SK-N-SH treated with all-trans-retinoic acid at 6 μM for 48 hours (cell line): ENCODE measurements around the gene S100P.
A peak's percentile ranks its signal among the peaks of the same experiment; 100 is the strongest.
"Not testable (repeated sequence)": the region's sequence is repeated elsewhere in the genome, so short reads cannot be mapped to it uniquely, and the experiment has no call there.

Source experiments
- ATAC-seq: fragments of 200-7000 bp; cut with Tn5 transposase; 3 replicates; pipeline ENCODE4 v1.9.1; 2020; ENCODE audit warnings: mild to moderate bottlenecking, moderate library complexity
- BACH2 ChIP-seq: fragments of 250-450 bp; sonication (Bioruptor Pico); IDR thresholded peaks from 2 replicates; pipeline ENCODE4 v1.9.0; 2021; ENCODE audit warnings: mild to moderate bottlenecking, borderline replicate concordance
- CSDC2 ChIP-seq: fragments of 250-450 bp; sonication (Bioruptor Pico); IDR thresholded peaks from 2 replicates; pipeline ENCODE4 v1.5.0; 2020; ENCODE audit warnings: mild to moderate bottlenecking, moderate library complexity
- ESRRG ChIP-seq: fragments of 250-450 bp; sonication (Bioruptor Pico); IDR thresholded peaks from 2 replicates; pipeline ENCODE4 v1.6.1; 2021; ENCODE audit warnings: mild to moderate bottlenecking
- GLIS3 ChIP-seq: fragments of 250-450 bp; sonication (Bioruptor Pico); IDR thresholded peaks from 2 replicates; pipeline ENCODE4 v1.5.0; 2020; ENCODE audit warnings: mild to moderate bottlenecking, moderate library complexity
- PPARA ChIP-seq: fragments of 250-450 bp; sonication (Bioruptor Pico); IDR thresholded peaks from 2 replicates; pipeline ENCODE4 v1.5.0; 2020; ENCODE audit warnings: mild to moderate bottlenecking, borderline replicate concordance
- RARB ChIP-seq: fragments of 250-450 bp; sonication (Bioruptor Pico); IDR thresholded peaks from 2 replicates; pipeline ENCODE4 v1.8.0; 2021; ENCODE audit warnings: mild to moderate bottlenecking, moderate library complexity
- SNAI2 ChIP-seq: fragments of 250-450 bp; sonication (Bioruptor Pico); IDR thresholded peaks from 2 replicates; pipeline ENCODE4 v1.5.0; 2020; ENCODE audit warnings: mild to moderate bottlenecking, moderate library complexity
- TCF4 ChIP-seq: fragments of 250-450 bp; sonication (Bioruptor Pico); IDR thresholded peaks from 2 replicates; pipeline ENCODE4 v1.8.0; 2021; ENCODE audit warnings: mild to moderate bottlenecking, moderate library complexity, borderline replicate concordance
- TOX ChIP-seq: fragments of 250-450 bp; sonication (Bioruptor Pico); IDR thresholded peaks from 2 replicates; pipeline ENCODE4 v1.8.0; 2021; ENCODE audit warnings: mild to moderate bottlenecking, moderate library complexity, borderline replicate concordance
- TSHZ2 ChIP-seq: fragments of 250-450 bp; sonication (Bioruptor Pico); IDR thresholded peaks from 2 replicates; pipeline ENCODE4 v1.5.0; 2020; ENCODE audit warnings: mild to moderate bottlenecking, moderate library complexity
- ZC3H10 ChIP-seq: fragments of 250-450 bp; sonication (Bioruptor Pico); IDR thresholded peaks from 2 replicates; pipeline ENCODE4 v1.5.1; 2021; ENCODE audit warnings: mild to moderate bottlenecking, moderate library complexity
- ZFP3 ChIP-seq: fragments of 250-450 bp; sonication (Bioruptor Pico); IDR thresholded peaks from 2 replicates; pipeline ENCODE4 v1.5.0; 2020; ENCODE audit warnings: mild to moderate bottlenecking, moderate library complexity
- ZFP30 ChIP-seq: fragments of 450-650 bp; formaldehyde crosslinking; IDR thresholded peaks from 2 replicates; pipeline ENCODE4 v1.5.0; 2022; ENCODE audit warnings: mild to moderate bottlenecking, moderate library complexity
- ZNF565 ChIP-seq: fragments of 450-650 bp; formaldehyde crosslinking; conservative IDR thresholded peaks from 2 replicates; pipeline ENCODE4 v1.5.0; 2020; ENCODE audit warnings: low read depth, mild to moderate bottlenecking, moderate library complexity
- ZNF8 ChIP-seq: fragments of 450-650 bp; formaldehyde crosslinking; IDR thresholded peaks from 2 replicates; pipeline ENCODE4 v1.5.0; 2020; ENCODE audit warnings: mild to moderate bottlenecking, moderate library complexity
- TF ChIP-seq, protein P1 (sequence below): fragments of 250-450 bp; sonication (Bioruptor Pico); IDR thresholded peaks from 2 replicates; pipeline ENCODE4 v1.8.0; 2021; ENCODE audit warnings: low read depth, mild to moderate bottlenecking, moderate library complexity, borderline replicate concordance
- TF ChIP-seq, protein P2 (sequence below): fragments of 250-450 bp; sonication (Bioruptor Pico); IDR thresholded peaks from 2 replicates; pipeline ENCODE4 v1.5.1; 2020; ENCODE audit warnings: low read depth, mild to moderate bottlenecking, moderate library complexity

Gene S100P

DNA sequence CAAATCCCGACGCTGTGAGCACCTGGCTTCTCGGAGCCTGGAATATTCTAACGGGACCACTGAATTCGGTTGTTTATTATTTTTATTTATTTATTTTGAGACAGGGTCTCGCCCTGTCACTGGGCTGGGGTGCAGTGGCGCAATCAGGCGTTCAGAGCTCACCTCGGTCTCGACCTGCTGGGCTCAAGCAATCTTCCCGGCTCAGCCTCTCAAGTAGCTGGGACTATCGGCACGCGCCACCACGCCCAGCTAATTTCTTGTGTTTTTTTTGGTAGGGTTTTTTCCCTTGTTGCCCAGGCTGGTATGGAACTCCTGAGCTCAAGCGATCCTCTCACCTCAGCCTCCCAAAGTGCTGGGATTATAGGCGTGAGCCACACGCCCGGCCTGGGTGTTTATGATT is 21.5 kb upstream of the S100P start:
- ATAC-seq, result no peak
- no peak for TF ChIP-seq TSHZ2 (CRISPR knock-in tag)
- no peak for TF ChIP-seq ESRRG (CRISPR knock-in tag)
- TF ChIP-seq, protein P1, sequence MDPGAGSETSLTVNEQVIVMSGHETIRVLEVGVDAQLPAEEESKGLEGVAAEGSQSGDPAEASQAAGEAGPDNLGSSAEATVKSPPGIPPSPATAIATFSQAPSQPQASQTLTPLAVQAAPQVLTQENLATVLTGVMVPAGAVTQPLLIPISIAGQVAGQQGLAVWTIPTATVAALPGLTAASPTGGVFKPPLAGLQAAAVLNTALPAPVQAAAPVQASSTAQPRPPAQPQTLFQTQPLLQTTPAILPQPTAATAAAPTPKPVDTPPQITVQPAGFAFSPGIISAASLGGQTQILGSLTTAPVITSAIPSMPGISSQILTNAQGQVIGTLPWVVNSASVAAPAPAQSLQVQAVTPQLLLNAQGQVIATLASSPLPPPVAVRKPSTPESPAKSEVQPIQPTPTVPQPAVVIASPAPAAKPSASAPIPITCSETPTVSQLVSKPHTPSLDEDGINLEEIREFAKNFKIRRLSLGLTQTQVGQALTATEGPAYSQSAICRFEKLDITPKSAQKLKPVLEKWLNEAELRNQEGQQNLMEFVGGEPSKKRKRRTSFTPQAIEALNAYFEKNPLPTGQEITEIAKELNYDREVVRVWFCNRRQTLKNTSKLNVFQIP (CRISPR knock-in tag), result no peak
- no peak for TF ChIP-seq PPARA (CRISPR knock-in tag)
- no peak for TF ChIP-seq ZFP3
- TF ChIP-seq SNAI2 (CRISPR knock-in tag), result no peak
- no peak for TF ChIP-seq ZFP30
- no peak for TF ChIP-seq TOX (CRISPR knock-in tag)
- TF ChIP-seq, protein P2, sequence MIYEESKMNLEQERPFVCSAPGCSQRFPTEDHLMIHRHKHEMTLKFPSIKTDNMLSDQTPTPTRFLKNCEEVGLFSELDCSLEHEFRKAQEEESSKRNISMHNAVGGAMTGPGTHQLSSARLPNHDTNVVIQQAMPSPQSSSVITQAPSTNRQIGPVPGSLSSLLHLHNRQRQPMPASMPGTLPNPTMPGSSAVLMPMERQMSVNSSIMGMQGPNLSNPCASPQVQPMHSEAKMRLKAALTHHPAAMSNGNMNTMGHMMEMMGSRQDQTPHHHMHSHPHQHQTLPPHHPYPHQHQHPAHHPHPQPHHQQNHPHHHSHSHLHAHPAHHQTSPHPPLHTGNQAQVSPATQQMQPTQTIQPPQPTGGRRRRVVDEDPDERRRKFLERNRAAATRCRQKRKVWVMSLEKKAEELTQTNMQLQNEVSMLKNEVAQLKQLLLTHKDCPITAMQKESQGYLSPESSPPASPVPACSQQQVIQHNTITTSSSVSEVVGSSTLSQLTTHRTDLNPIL (CRISPR knock-in tag), result no peak
- TF ChIP-seq ZNF8, result no peak
- TF ChIP-seq GLIS3 (CRISPR knock-in tag), result no peak
- no peak for TF ChIP-seq BACH2 (CRISPR knock-in tag)

DNA sequence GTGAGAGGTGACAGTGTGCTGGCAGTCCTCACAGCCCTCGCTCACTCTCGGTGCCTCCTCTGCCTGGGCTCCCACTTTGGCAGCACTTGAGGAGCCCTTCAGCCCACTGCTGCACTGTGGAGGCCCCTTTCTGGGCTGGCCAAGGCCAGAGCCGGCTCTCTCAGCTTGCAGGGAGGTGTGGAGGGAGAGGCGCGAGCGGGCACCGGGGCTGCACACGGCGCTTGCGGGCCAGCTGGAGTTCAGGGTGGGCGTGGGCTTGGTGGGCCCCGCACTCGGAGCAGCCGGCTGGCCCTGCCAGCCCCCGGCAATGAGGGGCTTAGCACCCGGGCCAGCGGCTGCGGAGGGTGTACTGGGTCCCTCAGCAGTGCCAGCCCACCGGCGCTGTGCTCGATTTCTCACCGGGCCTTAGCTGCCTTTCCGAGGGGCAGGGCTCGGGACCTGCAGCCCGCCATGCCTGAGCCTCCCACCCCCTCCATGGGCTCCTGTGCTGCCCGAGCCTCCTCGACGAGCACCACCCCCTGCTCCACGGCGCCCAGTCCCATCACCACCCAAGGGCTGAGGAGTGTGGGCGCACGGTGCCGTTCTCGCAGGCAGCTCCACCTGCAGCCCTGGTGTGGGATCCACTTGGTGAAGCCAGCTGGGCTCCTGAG is 21.0 kb upstream of the S100P start:
- ATAC-seq, result not testable (repeated sequence)

DNA sequence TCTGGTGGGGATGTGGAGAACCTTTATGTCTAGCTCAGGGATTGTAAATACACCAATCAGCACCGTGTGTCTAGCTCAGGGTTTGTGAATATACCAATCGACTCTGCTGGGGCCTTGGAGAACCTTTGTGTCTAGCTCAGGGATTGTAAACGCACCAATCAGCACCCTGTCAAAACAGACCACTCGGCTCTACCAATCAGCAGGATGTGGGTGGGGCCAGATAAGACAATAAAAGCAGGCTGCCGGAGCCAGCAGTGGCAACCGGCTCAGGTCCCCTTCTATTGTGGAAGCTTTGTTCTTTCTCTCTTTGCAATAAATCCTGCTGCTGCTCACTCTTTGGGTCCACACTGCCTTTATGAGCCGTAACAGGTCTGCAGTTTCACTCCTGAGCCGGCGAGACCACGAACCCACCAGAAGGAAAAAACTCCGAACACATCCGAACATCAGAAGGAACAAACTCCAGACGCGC is 20.5 kb upstream of the S100P start:
- ATAC-seq, result peak; percentile 55

- TF ChIP-seq, protein P1 (CRISPR knock-in tag), result no peak
- TF ChIP-seq RARB (CRISPR knock-in tag) (no peak), ZNF565 (CRISPR knock-in tag) (no peak), BACH2 (CRISPR knock-in tag) (no peak), CSDC2 (CRISPR knock-in tag) (no peak), TCF4 (CRISPR knock-in tag) (no peak), TOX (CRISPR knock-in tag) (no peak), ZC3H10 (CRISPR knock-in tag) (no peak)
- TF ChIP-seq, all 23 proteins: peak for 0
- peak; percentile 89 for ATAC-seq
Observed at GRCh38 chr4:6673660-6674499, 19.8 kb upstream of the S100P start.
